ENCODE data around the gene NKX6-2.
"Not testable (repeated sequence)": the region's sequence is repeated elsewhere in the genome, so short reads cannot be mapped to it uniquely, and the experiment has no call there.

Gene NKX6-2

GRCh38 chr10:132777441-132777840 lies 8.5 kb downstream of the NKX6-2 start:
- DNase-seq, result no peak

GRCh38 chr10:132776821-132777220 lies 9.1 kb downstream of the NKX6-2 start:
- no peak for DNase-seq

- DNase-seq, result no peak
Measured at GRCh38 chr10:132776186-132776585, 9.8 kb downstream of the NKX6-2 start.

- peak; percentile 92 for DNase-seq
Measured at GRCh38 chr10:132774902-132775863, 10.8 kb downstream of the NKX6-2 start.

GRCh38 chr10:132774181-132774901 lies 11.6 kb downstream of the NKX6-2 start:
- DNase-seq, result peak; percentile 9

GRCh38 chr10:132772816-132773215 lies 13.1 kb downstream of the NKX6-2 start:
- DNase-seq, result not testable (repeated sequence)

- no peak for DNase-seq
Measured at GRCh38 chr10:132770061-132771021, 15.6 kb downstream of the NKX6-2 start.

- DNase-seq, result no peak
Measured at GRCh38 chr10:132768346-132769248, 17.4 kb downstream of the NKX6-2 start.

GRCh38 chr10:132766291-132766690 lies 19.7 kb downstream of the NKX6-2 start:
- DNase-seq, result no peak

- no peak for DNase-seq
Measured at GRCh38 chr10:132765435-132765834, 20.5 kb downstream of the NKX6-2 start.

GRCh38 chr10:132764108-132764507 lies 21.8 kb downstream of the NKX6-2 start:
- no peak for DNase-seq

GRCh38 chr10:132763545-132763944 lies 22.4 kb downstream of the NKX6-2 start:
- DNase-seq, result no peak

- DNase-seq, result no peak
Measured at GRCh38 chr10:132762267-132762666, 23.7 kb downstream of the NKX6-2 start.

GRCh38 chr10:132761395-132762060 lies 24.4 kb downstream of the NKX6-2 start:
- DNase-seq, result no peak

- no peak for DNase-seq
Measured at GRCh38 chr10:132758865-132759264, 27.1 kb downstream of the NKX6-2 start.

GRCh38 chr10:132757171-132757570 lies 28.8 kb downstream of the NKX6-2 start:
- no peak for DNase-seq

GRCh38 chr10:132756591-132756990 lies 29.4 kb downstream of the NKX6-2 start:
- no peak for DNase-seq

- DNase-seq, result no peak
Measured at GRCh38 chr10:132755166-132755711, 30.7 kb downstream of the NKX6-2 start.

GRCh38 chr10:132754071-132754470 lies 31.9 kb downstream of the NKX6-2 start:
- no peak for DNase-seq

GRCh38 chr10:132753596-132753995 lies 32.4 kb downstream of the NKX6-2 start:
- DNase-seq, result no peak

GRCh38 chr10:132752961-132753360 lies 33.0 kb downstream of the NKX6-2 start:
- no peak for DNase-seq

Data from fibroblast of skin of right biceps (primary cell).